A673 (cell line): Measurements from ENCODE around the gene HDAC7.

ENCODE experiments used
- EZH2 ChIP-seq: fragments of 200-600 bp; sonication (generic); IDR thresholded peaks from 2 replicates; pipeline ENCODE4 v1.6.1; 2017; ENCODE audit warnings: borderline replicate concordance, low read depth, mild to moderate bottlenecking, mixed read lengths, antibody characterized with exemption, low read length; ENCODE audit not compliant: poor library complexity, severe bottlenecking
- TF ChIP-seq, protein P1 (sequence below): fragments of 300-800, 200-600 bp; sonication (generic); conservative IDR thresholded peaks from 2 replicates; pipeline ENCODE4 v1.5.1; 2017; ENCODE audit warnings: low read depth, mild to moderate bottlenecking, antibody characterized with exemption, low read length, moderate library complexity, mixed read lengths

- TF ChIP-seq, protein P1, sequence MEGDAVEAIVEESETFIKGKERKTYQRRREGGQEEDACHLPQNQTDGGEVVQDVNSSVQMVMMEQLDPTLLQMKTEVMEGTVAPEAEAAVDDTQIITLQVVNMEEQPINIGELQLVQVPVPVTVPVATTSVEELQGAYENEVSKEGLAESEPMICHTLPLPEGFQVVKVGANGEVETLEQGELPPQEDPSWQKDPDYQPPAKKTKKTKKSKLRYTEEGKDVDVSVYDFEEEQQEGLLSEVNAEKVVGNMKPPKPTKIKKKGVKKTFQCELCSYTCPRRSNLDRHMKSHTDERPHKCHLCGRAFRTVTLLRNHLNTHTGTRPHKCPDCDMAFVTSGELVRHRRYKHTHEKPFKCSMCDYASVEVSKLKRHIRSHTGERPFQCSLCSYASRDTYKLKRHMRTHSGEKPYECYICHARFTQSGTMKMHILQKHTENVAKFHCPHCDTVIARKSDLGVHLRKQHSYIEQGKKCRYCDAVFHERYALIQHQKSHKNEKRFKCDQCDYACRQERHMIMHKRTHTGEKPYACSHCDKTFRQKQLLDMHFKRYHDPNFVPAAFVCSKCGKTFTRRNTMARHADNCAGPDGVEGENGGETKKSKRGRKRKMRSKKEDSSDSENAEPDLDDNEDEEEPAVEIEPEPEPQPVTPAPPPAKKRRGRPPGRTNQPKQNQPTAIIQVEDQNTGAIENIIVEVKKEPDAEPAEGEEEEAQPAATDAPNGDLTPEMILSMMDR, result no peak
- no peak for TF ChIP-seq EZH2
Measured at GRCh38 chr12:47863467-47863866, 43.8 kb upstream of the HDAC7 start.
